ENCODE results near the gene WWOX. TPM values are rescaled to one million over a fixed set of nuclear protein-coding genes. Genes with fewer than 3 reads are reported as not detected.

The WWOX gene
- polyA plus RNA-seq, 4 donors = 4.9 to 15.8 (median 7.0) TPM

DNA sequence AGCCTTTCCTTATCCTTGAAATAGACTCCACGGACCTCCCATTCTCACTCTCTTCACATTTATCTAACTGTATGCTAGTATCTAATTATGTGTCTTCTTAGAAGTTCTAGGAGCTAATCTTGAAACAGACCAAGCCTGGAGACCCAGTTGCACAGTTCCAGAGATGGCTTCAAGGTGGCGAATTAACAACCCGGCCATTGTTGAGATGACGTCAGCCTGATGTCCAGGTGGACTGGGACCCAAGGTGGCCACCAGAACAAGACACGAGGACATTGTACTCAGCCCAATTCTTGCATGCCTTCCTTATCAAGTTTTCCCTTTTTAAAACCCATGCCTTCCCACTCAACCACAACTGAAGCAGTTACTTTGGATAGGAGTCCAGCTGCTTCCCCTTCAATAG, 29.5 kb upstream of the WWOX start:
- Histone ChIP-seq H3K9me3 (ENCODE audit: control insufficient read depth in 2 of 2, insufficient read depth in 1 of 2, low read depth in 1 of 2, low read length in 1 of 2) (no peaks in the 10 kb centered on the region), H3K27me3 (ENCODE audit: control insufficient read depth in 3 of 3, insufficient read depth in 3 of 3, low read length in 3 of 3) (peaks cover 0 to 6% (median 0%) of the 10 kb centered on the region in 3 donors), H3K4me1 (ENCODE audit: control insufficient read depth in 3 of 3, insufficient read depth in 2 of 3, low read depth in 1 of 3, low read length in 2 of 3) (peaks cover 0 to 8% (median 0%) of the 10 kb centered on the region in 3 donors), H3K36me3 (ENCODE audit: control insufficient read depth in 3 of 3, insufficient read depth in 2 of 3, low read depth in 1 of 3, low read length in 3 of 3) (no peaks in the 10 kb centered on the region), H3K27ac (ENCODE audit: low read depth in 1 of 3, low read length in 2 of 3) (no peak overlapping the region), H3K4me3 (ENCODE audit: low read depth in 1 of 3, low read length in 3 of 3) (no peak overlapping the region)
- FAIRE-seq (no peak), DNase-seq (no peak)
- 89 to 92% (median 90%) methylated on average over 5 of the region's 5 CpGs for WGBS, 3 donors

DNA sequence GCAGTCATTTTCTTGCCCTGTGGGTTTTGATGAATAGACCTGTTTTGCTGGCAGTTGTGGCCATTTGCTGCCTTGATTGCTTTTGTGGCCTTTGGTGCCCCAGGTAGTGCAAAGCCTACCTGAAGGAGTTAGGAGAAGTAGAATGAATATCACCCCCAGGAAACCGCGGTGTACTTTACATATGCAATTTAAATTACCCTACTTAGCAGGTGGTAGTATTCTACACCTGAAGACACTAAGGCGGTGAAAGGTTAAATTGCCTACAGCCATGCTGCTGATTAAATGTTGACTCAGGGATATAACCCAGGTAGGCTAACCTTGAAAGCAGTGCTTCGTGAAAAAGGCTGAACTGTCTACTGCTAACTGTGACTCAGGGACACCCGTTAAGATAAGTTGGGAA, 27.2 kb upstream of the WWOX start:
- H3K9me3 ChIP-seq (ENCODE audit: control insufficient read depth in 2 of 2, insufficient read depth in 1 of 2, low read depth in 1 of 2, low read length in 1 of 2) = no peaks in the 10 kb centered on the region
- H3K27me3 ChIP-seq (ENCODE audit: control insufficient read depth in 3 of 3, insufficient read depth in 3 of 3, low read length in 3 of 3) = peaks cover 0 to 6% (median 0%) of the 10 kb centered on the region in 3 donors
- DNase-seq (peak in 1 of 2 donors; percentile 68), FAIRE-seq (no peak)
- H3K27ac ChIP-seq (ENCODE audit: low read depth in 1 of 3, low read length in 2 of 3) = no peak overlapping the region
- H3K4me1 ChIP-seq (ENCODE audit: control insufficient read depth in 3 of 3, insufficient read depth in 2 of 3, low read depth in 1 of 3, low read length in 2 of 3) = peaks cover 0 to 8% (median 0%) of the 10 kb centered on the region in 3 donors
- H3K36me3 ChIP-seq (ENCODE audit: control insufficient read depth in 3 of 3, insufficient read depth in 2 of 3, low read depth in 1 of 3, low read length in 3 of 3) = no peaks in the 10 kb centered on the region
- 10 to 18% (median 15%) methylated on average over 5 of the region's 5 CpGs for WGBS, 3 donors
- no peak overlapping the region for H3K4me3 ChIP-seq (ENCODE audit: low read depth in 1 of 3, low read length in 3 of 3)

DNA sequence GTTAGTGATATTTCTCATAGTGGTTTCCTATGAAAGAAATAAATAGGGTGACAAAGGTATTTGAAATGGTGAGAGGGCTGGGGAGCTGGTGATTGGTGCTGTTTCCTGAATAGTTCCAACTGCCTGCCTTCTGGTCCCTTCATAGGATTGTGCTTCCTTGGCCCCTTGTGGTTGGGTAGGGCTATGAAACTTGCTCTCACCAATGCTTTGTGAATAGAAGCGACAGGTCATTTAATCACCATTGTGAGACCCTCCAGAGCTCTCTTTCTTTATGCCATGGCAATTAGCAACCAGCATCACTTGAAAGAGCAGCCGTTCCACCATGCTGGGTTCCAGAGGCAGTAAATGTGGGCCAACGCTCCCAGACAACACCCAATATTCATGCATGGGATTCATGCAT, 23.7 kb upstream of the WWOX start:
- Histone ChIP-seq H3K9me3 (ENCODE audit: control insufficient read depth in 2 of 2, insufficient read depth in 1 of 2, low read depth in 1 of 2, low read length in 1 of 2) (no peaks in the 10 kb centered on the region), H3K27ac (ENCODE audit: low read depth in 1 of 3, low read length in 2 of 3) (no peak overlapping the region), H3K4me3 (ENCODE audit: low read depth in 1 of 3, low read length in 3 of 3) (no peak overlapping the region), H3K36me3 (ENCODE audit: control insufficient read depth in 3 of 3, insufficient read depth in 2 of 3, low read depth in 1 of 3, low read length in 3 of 3) (no peaks in the 10 kb centered on the region), H3K4me1 (ENCODE audit: control insufficient read depth in 3 of 3, insufficient read depth in 2 of 3, low read depth in 1 of 3, low read length in 2 of 3) (peaks cover 0 to 8% (median 0%) of the 10 kb centered on the region in 3 donors), H3K27me3 (ENCODE audit: control insufficient read depth in 3 of 3, insufficient read depth in 3 of 3, low read length in 3 of 3) (peaks cover 0 to 6% (median 0%) of the 10 kb centered on the region in 3 donors)
- 84 to 88% (median 86%) methylated on average over 3 of the region's 3 CpGs for WGBS, 3 donors
- FAIRE-seq = no peak
- no peak for DNase-seq

DNA sequence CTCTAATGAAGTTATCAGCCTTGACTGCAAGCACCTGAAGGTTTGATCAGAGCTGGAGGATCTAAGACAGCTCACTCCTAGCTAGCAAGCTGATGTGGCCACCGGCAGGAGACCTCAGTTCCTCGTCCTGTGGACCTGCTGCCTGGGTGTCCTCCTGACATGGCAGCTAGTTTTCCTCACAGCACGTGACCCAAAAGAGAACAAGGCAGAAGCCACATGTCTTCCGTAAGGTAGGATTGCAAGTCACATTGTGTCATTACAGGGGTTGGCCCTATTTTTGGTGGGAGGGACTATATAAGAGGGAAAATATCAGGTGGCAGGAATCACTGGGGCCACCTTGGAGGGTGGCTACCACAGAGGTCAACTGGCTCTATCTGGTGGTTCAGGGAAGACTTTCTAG, 18.1 kb upstream of the WWOX start:
- no peaks in the 10 kb centered on the region for H3K4me1 ChIP-seq (ENCODE audit: control insufficient read depth in 3 of 3, insufficient read depth in 2 of 3, low read depth in 1 of 3, low read length in 2 of 3)
- WGBS, 3 donors = 83 to 93% (median 86%) methylated on average over 4 of the region's 4 CpGs
- H3K27ac ChIP-seq (ENCODE audit: low read depth in 1 of 3, low read length in 2 of 3) = no peak overlapping the region
- FAIRE-seq = no peak
- no peaks in the 10 kb centered on the region for H3K27me3 ChIP-seq (ENCODE audit: control insufficient read depth in 3 of 3, insufficient read depth in 3 of 3, low read length in 3 of 3)
- no peaks in the 10 kb centered on the region for H3K36me3 ChIP-seq (ENCODE audit: control insufficient read depth in 3 of 3, insufficient read depth in 2 of 3, low read depth in 1 of 3, low read length in 3 of 3)
- no peak for DNase-seq
- no peaks in the 10 kb centered on the region for H3K9me3 ChIP-seq (ENCODE audit: control insufficient read depth in 2 of 2, insufficient read depth in 1 of 2, low read depth in 1 of 2, low read length in 1 of 2)
- no peak overlapping the region for H3K4me3 ChIP-seq (ENCODE audit: low read depth in 1 of 3, low read length in 3 of 3)

DNA sequence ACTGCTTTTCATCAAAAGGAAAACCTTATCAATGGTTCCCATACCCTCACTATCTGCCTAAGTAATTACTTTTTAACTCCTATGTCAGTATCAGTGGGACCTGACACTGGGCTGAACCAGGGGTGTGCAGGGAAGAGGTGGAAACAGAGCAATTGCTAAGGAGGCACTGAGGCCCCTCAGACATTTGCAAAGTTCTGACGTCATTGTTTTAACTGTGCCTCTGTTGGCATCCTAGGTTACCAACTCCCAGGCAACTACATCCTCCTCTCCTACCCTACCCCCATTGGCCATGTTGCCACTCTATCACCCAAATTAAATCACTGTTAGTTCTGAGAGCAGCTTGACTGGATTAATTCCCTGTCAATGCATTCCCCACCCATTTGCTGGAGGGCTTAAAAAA, 8.0 kb upstream of the WWOX start:
- no peaks in the 10 kb centered on the region for H3K4me1 ChIP-seq (ENCODE audit: control insufficient read depth in 3 of 3, insufficient read depth in 2 of 3, low read depth in 1 of 3, low read length in 2 of 3)
- no peaks in the 10 kb centered on the region for H3K9me3 ChIP-seq (ENCODE audit: control insufficient read depth in 2 of 2, insufficient read depth in 1 of 2, low read depth in 1 of 2, low read length in 1 of 2)
- H3K27me3 ChIP-seq (ENCODE audit: control insufficient read depth in 3 of 3, insufficient read depth in 3 of 3, low read length in 3 of 3) = no peaks in the 10 kb centered on the region
- no peak overlapping the region for H3K4me3 ChIP-seq (ENCODE audit: low read depth in 1 of 3, low read length in 3 of 3)
- DNase-seq (no peak), FAIRE-seq (no peak)
- H3K36me3 ChIP-seq (ENCODE audit: control insufficient read depth in 3 of 3, insufficient read depth in 2 of 3, low read depth in 1 of 3, low read length in 3 of 3) = no peaks in the 10 kb centered on the region
- H3K27ac ChIP-seq (ENCODE audit: low read depth in 1 of 3, low read length in 2 of 3) = no peak overlapping the region
- WGBS, 3 donors = 47 to 58% (median 54%) methylated on average over 1 of the region's 1 CpG

DNA sequence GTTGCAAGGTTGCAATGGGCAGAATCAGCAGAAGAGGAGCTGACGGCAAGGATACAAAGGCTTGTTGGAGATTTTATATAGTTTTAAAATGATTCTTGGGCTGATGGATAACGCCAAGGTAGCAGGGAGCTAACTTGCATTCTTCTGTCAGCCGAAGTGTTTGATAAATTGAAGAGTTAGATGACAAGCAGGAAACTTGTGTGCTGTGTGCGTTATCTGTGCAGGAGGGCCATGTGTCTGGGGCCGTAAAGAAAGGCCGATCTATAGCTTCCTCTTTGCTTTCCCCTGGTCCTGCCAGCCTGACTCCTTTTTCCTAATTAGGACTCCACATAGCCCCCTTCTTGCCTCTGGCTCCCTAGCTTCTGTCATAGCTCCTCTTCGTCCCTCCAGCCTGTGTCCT, 6.7 kb upstream of the WWOX start:
- WGBS, 3 donors = 56 to 71% (median 68%) methylated on average over 7 of the region's 7 CpGs
- Histone ChIP-seq H3K4me3 (ENCODE audit: low read depth in 1 of 3, low read length in 3 of 3) (no peak overlapping the region), H3K27me3 (ENCODE audit: control insufficient read depth in 3 of 3, insufficient read depth in 3 of 3, low read length in 3 of 3) (no peaks in the 10 kb centered on the region), H3K9me3 (ENCODE audit: control insufficient read depth in 2 of 2, insufficient read depth in 1 of 2, low read depth in 1 of 2, low read length in 1 of 2) (no peaks in the 10 kb centered on the region), H3K27ac (ENCODE audit: low read depth in 1 of 3, low read length in 2 of 3) (no peak overlapping the region), H3K4me1 (ENCODE audit: control insufficient read depth in 3 of 3, insufficient read depth in 2 of 3, low read depth in 1 of 3, low read length in 2 of 3) (no peaks in the 10 kb centered on the region), H3K36me3 (ENCODE audit: control insufficient read depth in 3 of 3, insufficient read depth in 2 of 3, low read depth in 1 of 3, low read length in 3 of 3) (no peaks in the 10 kb centered on the region)
- FAIRE-seq (no peak), DNase-seq (no peak)

DNA sequence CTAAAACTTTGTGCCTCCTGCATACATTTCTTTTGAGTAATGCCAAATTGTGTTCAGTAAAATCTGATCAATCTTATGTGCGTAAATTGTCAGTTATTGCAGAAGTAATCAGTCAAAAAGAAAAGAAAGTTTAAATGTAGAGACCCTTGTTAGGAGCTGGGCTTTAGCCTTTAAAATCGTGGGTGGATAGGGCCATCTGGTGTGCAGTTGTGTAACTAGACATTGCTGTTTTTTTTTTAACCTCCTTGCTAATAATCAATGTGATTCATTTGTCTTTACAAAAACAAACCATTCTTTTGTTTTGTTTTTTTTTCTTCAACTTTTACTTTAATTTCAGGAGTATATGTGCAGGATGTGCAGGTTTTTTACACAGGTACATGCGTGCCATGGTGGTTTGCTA, 5.3 kb upstream of the WWOX start:
- 57 to 63% (median 61%) methylated on average over 3 of the region's 3 CpGs for WGBS, 3 donors
- DNase-seq = peak in 1 of 2 donors; percentile 25
- no peaks in the 10 kb centered on the region for H3K4me1 ChIP-seq (ENCODE audit: control insufficient read depth in 3 of 3, insufficient read depth in 2 of 3, low read depth in 1 of 3, low read length in 2 of 3)
- no peaks in the 10 kb centered on the region for H3K36me3 ChIP-seq (ENCODE audit: control insufficient read depth in 3 of 3, insufficient read depth in 2 of 3, low read depth in 1 of 3, low read length in 3 of 3)
- no peak overlapping the region for H3K27ac ChIP-seq (ENCODE audit: low read depth in 1 of 3, low read length in 2 of 3)
- FAIRE-seq = no peak
- no peaks in the 10 kb centered on the region for H3K27me3 ChIP-seq (ENCODE audit: control insufficient read depth in 3 of 3, insufficient read depth in 3 of 3, low read length in 3 of 3)
- H3K9me3 ChIP-seq (ENCODE audit: control insufficient read depth in 2 of 2, insufficient read depth in 1 of 2, low read depth in 1 of 2, low read length in 1 of 2) = no peaks in the 10 kb centered on the region
- H3K4me3 ChIP-seq (ENCODE audit: low read depth in 1 of 3, low read length in 3 of 3) = no peak overlapping the region

DNA sequence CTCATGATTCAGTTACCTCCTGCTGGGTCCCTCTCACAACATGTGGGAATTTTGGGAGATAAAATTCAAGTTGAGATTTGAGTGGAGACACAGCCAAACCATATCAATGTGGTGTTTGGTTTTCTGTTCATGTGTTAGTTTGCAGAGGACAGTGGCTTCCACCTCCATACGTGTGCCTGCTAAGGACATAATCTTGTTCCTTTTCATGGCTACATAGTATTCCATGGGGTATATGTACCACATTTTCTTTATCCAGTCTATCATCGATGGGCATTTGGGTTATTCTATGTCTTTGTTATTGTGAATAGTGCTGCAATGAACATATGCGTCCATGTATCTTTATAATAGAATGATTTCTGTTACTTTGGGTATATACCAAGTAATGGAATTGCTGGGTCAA, 4.5 kb upstream of the WWOX start:
- FAIRE-seq (no peak), DNase-seq (no peak)
- no peaks in the 10 kb centered on the region for H3K36me3 ChIP-seq (ENCODE audit: control insufficient read depth in 3 of 3, insufficient read depth in 2 of 3, low read depth in 1 of 3, low read length in 3 of 3)
- WGBS, 3 donors = 90 to 95% (median 94%) methylated on average over 3 of the region's 3 CpGs
- H3K4me3 ChIP-seq (ENCODE audit: low read depth in 1 of 3, low read length in 3 of 3) = no peak overlapping the region
- no peaks in the 10 kb centered on the region for H3K9me3 ChIP-seq (ENCODE audit: control insufficient read depth in 2 of 2, insufficient read depth in 1 of 2, low read depth in 1 of 2, low read length in 1 of 2)
- no peaks in the 10 kb centered on the region for H3K4me1 ChIP-seq (ENCODE audit: control insufficient read depth in 3 of 3, insufficient read depth in 2 of 3, low read depth in 1 of 3, low read length in 2 of 3)
- no peak overlapping the region for H3K27ac ChIP-seq (ENCODE audit: low read depth in 1 of 3, low read length in 2 of 3)
- no peaks in the 10 kb centered on the region for H3K27me3 ChIP-seq (ENCODE audit: control insufficient read depth in 3 of 3, insufficient read depth in 3 of 3, low read length in 3 of 3)

DNA sequence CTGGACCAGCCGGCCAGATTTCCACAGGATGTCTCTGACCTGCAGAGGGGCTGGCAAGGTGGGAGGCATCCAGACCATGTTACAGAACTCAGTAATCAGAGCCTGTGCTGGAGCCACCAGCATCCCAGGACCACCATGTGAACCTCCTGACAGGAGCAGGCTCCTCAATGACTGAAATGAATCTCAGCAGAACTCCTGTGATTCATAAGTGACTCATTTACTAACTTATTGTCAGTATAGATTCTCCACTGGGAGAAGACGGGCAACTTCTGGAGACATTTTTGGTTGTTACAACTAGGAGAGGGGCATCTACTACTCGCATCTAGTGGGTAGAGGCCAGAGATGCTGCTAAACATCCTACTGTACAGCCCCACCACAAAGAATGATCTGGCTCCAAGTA, 3.1 kb upstream of the WWOX start:
- peaks cover 0 to 2% (median 0%) of the 10 kb centered on the region in 3 donors for H3K4me1 ChIP-seq (ENCODE audit: control insufficient read depth in 3 of 3, insufficient read depth in 2 of 3, low read depth in 1 of 3, low read length in 2 of 3)
- FAIRE-seq (no peak), DNase-seq (no peak)
- WGBS, 3 donors = 68 to 78% (median 76%) methylated on average over 3 of the region's 3 CpGs
- H3K36me3 ChIP-seq (ENCODE audit: control insufficient read depth in 3 of 3, insufficient read depth in 2 of 3, low read depth in 1 of 3, low read length in 3 of 3) = no peaks in the 10 kb centered on the region
- no peak overlapping the region for H3K4me3 ChIP-seq (ENCODE audit: low read depth in 1 of 3, low read length in 3 of 3)
- H3K27me3 ChIP-seq (ENCODE audit: control insufficient read depth in 3 of 3, insufficient read depth in 3 of 3, low read length in 3 of 3) = no peaks in the 10 kb centered on the region
- H3K9me3 ChIP-seq (ENCODE audit: control insufficient read depth in 2 of 2, insufficient read depth in 1 of 2, low read depth in 1 of 2, low read length in 1 of 2) = no peaks in the 10 kb centered on the region
- H3K27ac ChIP-seq (ENCODE audit: low read depth in 1 of 3, low read length in 2 of 3) = no peak overlapping the region
